Fibroblast of pulmonary artery (primary cell): ENCODE measurements around the gene SMYD3.

Experiments
- DNase-seq: peaks from one replicate; pipeline ENCODE4 v3.0.0-alpha.2; 2010; ENCODE audit warnings: low read depth
- H3K4me3 ChIP-seq: replicated peaks from 2 replicates; pipeline ENCODE4 v1.5.1; 2011; ENCODE audit warnings: low read depth, mild to moderate bottlenecking, control low read depth, low read length, moderate library complexity
- CTCF ChIP-seq: IDR thresholded peaks from 2 replicates; pipeline ENCODE4 v1.5.1; 2011; ENCODE audit warnings: mild to moderate bottlenecking, control low read depth, low read length, inconsistent platforms; ENCODE audit errors: missing control alignments

The SMYD3 gene

DNA sequence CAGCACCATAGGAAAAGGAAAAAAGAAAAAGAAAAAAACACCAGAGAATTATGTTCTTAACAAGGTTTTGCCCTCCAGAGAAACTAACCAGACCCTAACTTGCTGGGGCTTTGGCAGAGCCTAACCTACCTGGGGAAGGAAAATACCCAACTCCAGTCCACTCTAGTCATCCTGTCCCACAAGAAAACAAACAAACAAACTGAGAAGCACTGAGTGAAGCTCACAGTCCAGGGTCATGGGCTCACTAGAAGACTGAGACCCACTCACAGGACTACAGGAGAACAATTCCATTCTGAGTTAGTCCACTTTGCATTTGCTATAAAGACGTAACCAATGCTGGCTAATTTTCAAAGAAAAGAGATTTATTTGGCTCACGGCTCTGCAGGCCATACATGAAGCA is 543.4 kb downstream of the SMYD3 start:
- DNase-seq = no peak
- H3K4me3 ChIP-seq = no peak overlapping the region
- no peak for TF ChIP-seq CTCF

DNA sequence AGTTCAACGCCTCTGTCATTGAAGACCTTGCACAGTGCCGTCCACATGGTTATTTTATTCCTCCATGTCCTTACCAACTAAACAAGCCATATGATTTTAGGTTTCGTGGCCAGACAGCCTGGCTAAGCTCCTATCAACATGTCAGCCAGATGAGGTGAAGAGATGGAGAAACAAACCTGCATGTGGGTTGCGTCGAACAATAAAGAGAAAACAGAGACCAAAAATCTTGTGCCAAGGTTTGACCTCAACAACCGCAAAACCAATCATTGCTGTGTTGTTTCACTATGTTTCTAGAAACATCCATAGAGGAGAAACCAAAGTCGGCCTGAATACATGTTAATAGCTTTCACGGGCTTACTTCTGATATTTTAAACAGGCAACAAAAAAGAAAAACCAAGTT is 544.6 kb downstream of the SMYD3 start:
- TF ChIP-seq CTCF = no peak
- no peak overlapping the region for H3K4me3 ChIP-seq
- DNase-seq = no peak

GRCh38 chr1:245961137-245961540 is 545.9 kb downstream of the SMYD3 start:
- no peak for TF ChIP-seq CTCF
- H3K4me3 ChIP-seq = no peak overlapping the region
- DNase-seq = no peak

GRCh38 chr1:245960171-245960570 is 546.9 kb downstream of the SMYD3 start:
- TF ChIP-seq CTCF = no peak
- DNase-seq = no peak
- H3K4me3 ChIP-seq = no peak overlapping the region

DNA sequence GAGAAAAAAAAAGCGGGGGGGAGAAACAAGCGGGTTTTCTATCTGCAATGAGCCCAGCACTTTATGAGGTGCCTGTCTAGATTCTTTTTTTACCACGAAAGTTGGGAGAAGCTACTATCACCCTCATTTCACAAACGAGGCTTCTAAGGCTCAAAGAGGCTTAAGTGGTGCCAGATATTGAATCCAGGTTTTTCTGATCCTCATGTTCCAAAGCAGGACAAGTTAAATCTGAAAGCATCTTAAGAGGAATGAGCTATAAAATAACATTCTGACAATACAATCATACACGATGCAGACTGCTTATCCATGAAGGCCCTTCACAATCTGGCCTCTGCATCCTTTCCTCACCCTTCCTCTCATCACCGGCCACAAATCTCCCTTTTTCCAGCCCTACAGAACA is 549.1 kb downstream of the SMYD3 start:
- DNase-seq = no peak
- TF ChIP-seq CTCF = no peak
- no peak overlapping the region for H3K4me3 ChIP-seq

- no peak overlapping the region for H3K4me3 ChIP-seq
- no peak for DNase-seq
- TF ChIP-seq CTCF = no peak
Measured at GRCh38 chr1:245957427-245957826, 549.7 kb downstream of the SMYD3 start.

- H3K4me3 ChIP-seq = no peak overlapping the region
- no peak for TF ChIP-seq CTCF
- no peak for DNase-seq
Measured at GRCh38 chr1:245956225-245956624, 550.9 kb downstream of the SMYD3 start.
